Mesenchymal stem cell (in vitro differentiated cells and primary cell): ENCODE results near the gene VHLL.

Experiments
- DNase-seq: peaks from one replicate; pipeline ENCODE4 v3.0.0-alpha.2; 2013
- H2AFZ ChIP-seq: one replicate; pipeline ENCODE4 v1.6.1; 2013; ENCODE audit warnings: low read depth, mild to moderate bottlenecking, control low read depth, inconsistent platforms, low read length, moderate library complexity
- H2AK5ac ChIP-seq: 2 replicates; pipeline ENCODE4 v1.6.1; 2013; ENCODE audit warnings: low read length, moderate library complexity, mild to moderate bottlenecking, inconsistent platforms; ENCODE audit not compliant: severe bottlenecking
- H2BK120ac ChIP-seq: one replicate; pipeline ENCODE4 v1.6.1; 2013; ENCODE audit warnings: low read depth, mild to moderate bottlenecking, inconsistent platforms, low read length, moderate library complexity
- H2BK12ac ChIP-seq, 2 experiments: one replicate each; pipeline ENCODE4 v1.6.1; 2013; ENCODE audit warnings: inconsistent platforms in 2 of 2, low read length in 2 of 2, mild to moderate bottlenecking in 2 of 2, moderate library complexity in 2 of 2, control low read depth in 1 of 2
- H2BK15ac ChIP-seq: one replicate; pipeline ENCODE4 v1.6.1; 2013; ENCODE audit warnings: mild to moderate bottlenecking, low read depth, inconsistent platforms; ENCODE audit not compliant: poor library complexity, severe bottlenecking
- H2BK5ac ChIP-seq: 2 replicates; pipeline ENCODE4 v1.6.1; 2013; ENCODE audit warnings: low read depth, mild to moderate bottlenecking, low read length, control low read depth, inconsistent platforms; ENCODE audit not compliant: poor library complexity, severe bottlenecking
- H3K14ac ChIP-seq, 2 experiments: one replicate each; pipeline ENCODE4 v1.6.1; 2013; ENCODE audit warnings: inconsistent platforms in 2 of 2, low read length in 2 of 2, control low read depth in 1 of 2, mild to moderate bottlenecking in 1 of 2, moderate library complexity in 1 of 2
- H3K18ac ChIP-seq, 2 experiments: one replicate each; pipeline ENCODE4 v1.6.1; 2013; ENCODE audit warnings: inconsistent platforms in 2 of 2, low read length in 2 of 2, control low read depth in 1 of 2, low read depth in 1 of 2, mild to moderate bottlenecking in 1 of 2
- H3K23ac ChIP-seq, 2 experiments: one replicate each; pipeline ENCODE4 v1.6.1; 2013; ENCODE audit warnings: inconsistent platforms in 2 of 2, low read length in 2 of 2, mild to moderate bottlenecking in 2 of 2, moderate library complexity in 2 of 2, control low read depth in 1 of 2
- H3K27ac ChIP-seq: 2 replicates; pipeline ENCODE4 v1.5.1; 2013; ENCODE audit warnings: mild to moderate bottlenecking, moderate library complexity, low read length, control low read depth, inconsistent platforms; ENCODE audit not compliant: poor library complexity, severe bottlenecking
- H3K27me3 ChIP-seq, 2 experiments: 2 replicates each; pipeline versions ENCODE4 v1.6.1 to v1.7.0; 2013; ENCODE audit warnings: low read length in 2 of 2, mild to moderate bottlenecking in 2 of 2, moderate library complexity in 2 of 2, control low read depth in 1 of 2, inconsistent platforms in 1 of 2; ENCODE audit not compliant: control insufficient read depth in 1 of 2, insufficient read depth in 1 of 2
- H3K36me3 ChIP-seq, 2 experiments: 2 replicates each; pipeline versions ENCODE4 v1.6.1 to v1.7.0; 2013; ENCODE audit warnings: low read length in 2 of 2, control low read depth in 1 of 2, inconsistent platforms in 1 of 2, low read depth in 1 of 2, mild to moderate bottlenecking in 1 of 2; ENCODE audit not compliant: insufficient read depth in 2 of 2, control insufficient read depth in 1 of 2
- H3K4ac ChIP-seq, 2 experiments: one replicate each; pipeline ENCODE4 v1.6.1; 2013; ENCODE audit warnings: inconsistent platforms in 2 of 2, low read length in 2 of 2, mild to moderate bottlenecking in 2 of 2, moderate library complexity in 2 of 2, control low read depth in 1 of 2, low read depth in 1 of 2
- H3K4me1 ChIP-seq: 2 replicates; pipeline ENCODE4 v1.6.1; 2013; ENCODE audit warnings: low read depth, low read length, control low read depth; ENCODE audit not compliant: control insufficient read depth, insufficient read depth
- H3K4me2 ChIP-seq: 2 replicates; pipeline ENCODE4 v1.6.1; 2013; ENCODE audit warnings: low read length, mild to moderate bottlenecking, inconsistent platforms; ENCODE audit not compliant: poor library complexity, severe bottlenecking
- H3K4me3 ChIP-seq, 2 experiments: 2 replicates each; pipeline versions ENCODE4 v1.5.1 to v1.7.0; 2013; ENCODE audit warnings: low read length in 2 of 2, mild to moderate bottlenecking in 2 of 2, control low read depth in 1 of 2, low read depth in 1 of 2; ENCODE audit not compliant: insufficient read depth in 1 of 2
- H3K79me1 ChIP-seq: replicated peaks from 2 replicates; pipeline ENCODE4 v1.6.1; 2013; ENCODE audit warnings: mild to moderate bottlenecking, control low read depth, low read length, inconsistent platforms; ENCODE audit not compliant: poor library complexity, severe bottlenecking
- H3K9ac ChIP-seq: 2 replicates; pipeline ENCODE4 v1.7.0; 2013; ENCODE audit warnings: mild to moderate bottlenecking, low read length, moderate library complexity
- H3K9me3 ChIP-seq: 2 replicates; pipeline ENCODE4 v1.7.0; 2013; ENCODE audit warnings: mild to moderate bottlenecking, low read length; ENCODE audit not compliant: control insufficient read depth
- H4K8ac ChIP-seq: one replicate; pipeline ENCODE4 v1.6.1; 2013; ENCODE audit warnings: inconsistent platforms, mild to moderate bottlenecking, low read length, moderate library complexity
- H4K91ac ChIP-seq: one replicate; pipeline ENCODE4 v1.6.1; 2013; ENCODE audit warnings: mild to moderate bottlenecking, low read length, inconsistent platforms
- WGBS: methylation state at CpG from one replicate; pipeline ENCODE4 v1.1.7; 2013; ENCODE audit warnings: mixed read lengths; 5-methylcytosine and 5-hydroxymethylcytosine counted together

Gene VHLL

DNA sequence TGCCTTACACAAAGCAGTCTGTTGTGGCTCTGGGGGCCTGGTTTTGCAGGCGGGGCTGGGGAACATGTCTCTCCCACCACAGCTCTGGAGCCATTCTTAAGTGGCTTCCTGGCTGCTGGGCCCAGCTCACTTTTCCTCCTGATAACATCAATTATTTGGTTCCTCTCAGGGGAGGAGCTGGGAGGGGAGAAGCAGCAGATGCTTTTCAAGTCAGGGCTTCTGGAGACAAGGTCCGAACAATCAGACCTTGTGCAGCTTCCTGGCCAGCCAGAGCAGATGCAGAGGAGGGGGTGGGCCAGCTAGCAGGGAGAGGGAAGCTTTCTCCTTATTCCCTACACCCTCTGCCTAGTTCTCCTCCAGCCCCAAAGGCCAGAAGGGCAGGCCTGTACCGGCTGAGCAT is 47.6 kb downstream of the VHLL start:
- Histone ChIP-seq H3K9me3 (no peaks in the 10 kb centered on the region), H3K4me2 (no peak overlapping the region), H3K14ac (no peak overlapping the region), H3K4ac (no peak overlapping the region), H2AFZ (no peak overlapping the region), H2BK120ac (no peak overlapping the region), H3K27me3 (peaks cover 0 to 6% of the 10 kb centered on the region in 2 experiments), H2BK15ac (no peak overlapping the region), H3K4me1 (no peaks in the 10 kb centered on the region), H2BK12ac (no peak overlapping the region), H2AK5ac (no peak overlapping the region), H3K36me3 (peaks cover 70 to 81% of the 10 kb centered on the region in 2 experiments), H3K18ac (no peak overlapping the region), H3K79me1 (peaks cover 7% of the 10 kb centered on the region), H3K9ac (no peak overlapping the region), H3K27ac (no peak overlapping the region), H3K4me3 (no peak overlapping the region), H4K8ac (no peak overlapping the region), H2BK5ac (no peak overlapping the region), H3K23ac (no peak overlapping the region), H4K91ac (no peak overlapping the region)
- no peak for DNase-seq
- WGBS, result 12% methylated on average over 3 of the region's 3 CpGs

DNA sequence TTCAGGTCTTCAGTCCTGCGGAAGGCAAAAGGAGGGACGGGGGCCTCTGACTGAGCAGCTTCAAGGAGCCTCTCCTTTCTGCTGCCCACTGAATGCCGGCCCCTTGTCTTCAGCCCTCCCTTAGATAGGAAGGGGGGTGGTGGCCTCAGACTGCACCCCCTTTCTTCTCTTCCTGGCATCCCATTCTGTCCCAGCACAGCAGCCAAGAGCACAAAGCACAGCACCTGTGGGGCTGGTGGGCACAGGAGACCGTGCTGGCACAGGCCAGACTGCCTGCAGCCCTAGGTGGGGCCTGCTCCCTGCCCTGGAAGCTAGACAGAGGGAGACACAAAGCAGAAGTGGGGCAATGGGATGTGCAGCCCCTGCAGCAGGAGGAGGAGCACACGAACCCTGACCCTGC is 49.5 kb downstream of the VHLL start:
- H3K79me1 ChIP-seq, result peaks cover 3% of the 10 kb centered on the region
- no peak overlapping the region for H2BK12ac ChIP-seq
- 88% methylated on average over 5 of the region's 5 CpGs for WGBS
- no peak for DNase-seq
- no peak overlapping the region for H2AFZ ChIP-seq
- peaks cover 1% of the 10 kb centered on the region for H3K4me1 ChIP-seq
- H2BK15ac ChIP-seq, result no peak overlapping the region
- H3K14ac ChIP-seq, result no peak overlapping the region
- H3K4ac ChIP-seq, result no peak overlapping the region
- no peak overlapping the region for H3K9ac ChIP-seq
- H2AK5ac ChIP-seq, result no peak overlapping the region
- H3K27me3 ChIP-seq, result peaks cover 0 to 26% of the 10 kb centered on the region in 2 experiments
- H3K27ac ChIP-seq, result no peak overlapping the region
- no peak overlapping the region for H3K23ac ChIP-seq
- peaks cover 56 to 83% of the 10 kb centered on the region in 2 experiments for H3K36me3 ChIP-seq
- no peak overlapping the region for H2BK5ac ChIP-seq
- H3K4me2 ChIP-seq, result no peak overlapping the region
- H4K8ac ChIP-seq, result no peak overlapping the region
- no peak overlapping the region for H4K91ac ChIP-seq
- no peak overlapping the region for H2BK120ac ChIP-seq
- no peaks in the 10 kb centered on the region for H3K9me3 ChIP-seq
- H3K4me3 ChIP-seq, result no peak overlapping the region
- H3K18ac ChIP-seq, result no peak overlapping the region
